Measurements from ENCODE around the gene GRID2. TPM values are rescaled to one million over a fixed set of nuclear protein-coding genes. Genes with fewer than 3 reads are reported as not detected.

Gene GRID2
- total RNA-seq, 3 donors from 2014 or later = under 0.01 TPM

- Histone ChIP-seq H3K27ac (no peak overlapping the region), H3K36me3 (no peaks in the 10 kb centered on the region), H3K27me3 (no peaks in the 10 kb centered on the region), H3K4me1 (no peaks in the 10 kb centered on the region), H3K9me3 (peaks cover 0 to 5% of the 10 kb centered on the region in 2 donors), H3K4me3 (no peak overlapping the region)
- intact Hi-C loops (cut with DNase I; ENCODE audit: low total_unique reads) = no loop called here
- TF ChIP-seq POLR2A (IDR thresholded peaks at IDR 0.05) (no peak), POLR2AphosphoS5 (IDR thresholded peaks at IDR 0.05) (no peak)
- TF ChIP-seq, protein P1, sequence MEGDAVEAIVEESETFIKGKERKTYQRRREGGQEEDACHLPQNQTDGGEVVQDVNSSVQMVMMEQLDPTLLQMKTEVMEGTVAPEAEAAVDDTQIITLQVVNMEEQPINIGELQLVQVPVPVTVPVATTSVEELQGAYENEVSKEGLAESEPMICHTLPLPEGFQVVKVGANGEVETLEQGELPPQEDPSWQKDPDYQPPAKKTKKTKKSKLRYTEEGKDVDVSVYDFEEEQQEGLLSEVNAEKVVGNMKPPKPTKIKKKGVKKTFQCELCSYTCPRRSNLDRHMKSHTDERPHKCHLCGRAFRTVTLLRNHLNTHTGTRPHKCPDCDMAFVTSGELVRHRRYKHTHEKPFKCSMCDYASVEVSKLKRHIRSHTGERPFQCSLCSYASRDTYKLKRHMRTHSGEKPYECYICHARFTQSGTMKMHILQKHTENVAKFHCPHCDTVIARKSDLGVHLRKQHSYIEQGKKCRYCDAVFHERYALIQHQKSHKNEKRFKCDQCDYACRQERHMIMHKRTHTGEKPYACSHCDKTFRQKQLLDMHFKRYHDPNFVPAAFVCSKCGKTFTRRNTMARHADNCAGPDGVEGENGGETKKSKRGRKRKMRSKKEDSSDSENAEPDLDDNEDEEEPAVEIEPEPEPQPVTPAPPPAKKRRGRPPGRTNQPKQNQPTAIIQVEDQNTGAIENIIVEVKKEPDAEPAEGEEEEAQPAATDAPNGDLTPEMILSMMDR (IDR thresholded peaks at IDR 0.05) = no peak
- no peak for DNase-seq (ENCODE audit: low spot score in 2 of 2)
These were observed 42.5 kb upstream of the GRID2 start for GRCh38 chr4:92261256-92261655.

DNA sequence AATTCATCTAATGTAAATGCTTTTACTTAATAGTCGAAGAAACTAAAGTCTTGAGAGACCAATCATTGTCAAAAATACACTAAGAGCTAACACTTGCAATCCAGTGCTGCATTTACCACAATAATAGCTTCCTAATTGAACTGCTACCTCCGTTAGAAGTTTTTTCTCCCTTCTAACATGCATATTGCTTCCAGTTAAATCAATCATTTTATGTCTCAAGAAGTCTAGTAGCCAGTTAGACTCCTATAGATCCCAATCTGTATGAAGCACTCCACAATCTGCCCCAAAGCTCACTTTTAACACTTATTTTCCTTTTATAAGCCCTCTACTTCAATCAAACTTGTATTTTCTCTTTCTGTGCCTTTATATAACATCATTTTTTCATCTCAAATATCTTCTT, 41.4 kb upstream of the GRID2 start:
- no peaks in the 10 kb centered on the region for H3K36me3 ChIP-seq
- H3K4me1 ChIP-seq = no peaks in the 10 kb centered on the region
- no peaks in the 10 kb centered on the region for H3K27me3 ChIP-seq
- no peak overlapping the region for H3K4me3 ChIP-seq
- intact Hi-C loops (cut with DNase I; ENCODE audit: low total_unique reads) = no loop called here
- H3K27ac ChIP-seq = no peak overlapping the region
- TF ChIP-seq, protein P1 (IDR thresholded peaks at IDR 0.05) = no peak
- no peak for TF ChIP-seq POLR2A (IDR thresholded peaks at IDR 0.05)
- no peak for TF ChIP-seq POLR2AphosphoS5 (IDR thresholded peaks at IDR 0.05)
- H3K9me3 ChIP-seq = no peaks in the 10 kb centered on the region
- no peak for DNase-seq (ENCODE audit: low spot score in 2 of 2)

GRCh38 chr4:92263010-92263409, 40.8 kb upstream of the GRID2 start:
- H3K36me3 ChIP-seq = no peaks in the 10 kb centered on the region
- H3K9me3 ChIP-seq = no peaks in the 10 kb centered on the region
- no peak overlapping the region for H3K27ac ChIP-seq
- no peaks in the 10 kb centered on the region for H3K4me1 ChIP-seq
- no peak overlapping the region for H3K4me3 ChIP-seq
- no peak for DNase-seq (ENCODE audit: low spot score in 2 of 2)
- H3K27me3 ChIP-seq = no peaks in the 10 kb centered on the region
- TF ChIP-seq, protein P1 (IDR thresholded peaks at IDR 0.05) = no peak
- TF ChIP-seq POLR2A (IDR thresholded peaks at IDR 0.05) (no peak), POLR2AphosphoS5 (IDR thresholded peaks at IDR 0.05) (no peak)
- intact Hi-C loops (cut with DNase I; ENCODE audit: low total_unique reads) = no loop called here

DNA sequence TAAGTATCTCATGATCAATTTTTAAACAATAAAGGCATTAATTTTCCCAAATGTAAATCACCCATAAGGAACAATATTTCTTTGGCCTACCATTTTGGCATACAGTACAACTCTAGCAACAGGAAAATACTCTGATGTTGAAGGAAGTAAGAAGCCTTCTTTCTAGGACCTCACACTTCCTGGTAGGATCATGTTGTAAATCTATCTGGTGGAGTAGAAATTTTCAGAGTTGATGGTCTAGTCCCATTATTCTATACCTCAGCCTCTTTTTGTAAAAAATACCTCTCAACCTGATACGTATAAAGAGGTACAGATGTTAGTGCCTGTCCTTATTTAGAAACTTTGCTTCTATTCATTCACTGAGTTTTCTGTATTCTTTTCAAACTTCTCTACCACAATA, 40.2 kb upstream of the GRID2 start:
- Histone ChIP-seq H3K27me3 (no peaks in the 10 kb centered on the region), H3K27ac (no peak overlapping the region), H3K4me1 (no peaks in the 10 kb centered on the region), H3K4me3 (no peak overlapping the region), H3K36me3 (no peaks in the 10 kb centered on the region), H3K9me3 (no peaks in the 10 kb centered on the region)
- TF ChIP-seq, protein P1 (IDR thresholded peaks at IDR 0.05) = no peak
- TF ChIP-seq POLR2A (IDR thresholded peaks at IDR 0.05) (no peak), POLR2AphosphoS5 (IDR thresholded peaks at IDR 0.05) (no peak)
- intact Hi-C loops (cut with DNase I; ENCODE audit: low total_unique reads) = no loop called here
- no peak for DNase-seq (ENCODE audit: low spot score in 2 of 2)

DNA sequence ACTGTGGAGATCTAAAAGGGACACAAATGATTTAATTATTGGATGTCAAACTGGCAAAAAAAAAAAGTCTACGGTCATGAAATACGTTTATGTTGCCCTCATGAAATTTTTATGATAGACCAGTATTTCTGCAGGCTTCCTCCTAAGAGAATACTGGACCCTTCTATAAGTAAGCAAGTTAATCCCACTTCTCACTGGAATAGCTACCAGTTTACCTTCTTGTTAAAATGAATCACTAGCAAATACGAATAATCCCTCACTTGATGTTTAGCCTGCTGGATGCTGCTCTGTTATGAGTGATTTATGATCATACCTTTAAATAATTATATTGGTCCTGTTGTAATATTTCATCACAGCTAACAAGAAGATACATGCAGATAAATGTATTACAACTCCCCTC, 39.6 kb upstream of the GRID2 start:
- intact Hi-C loops (cut with DNase I; ENCODE audit: low total_unique reads) = no loop called here
- Histone ChIP-seq H3K27ac (no peak overlapping the region), H3K36me3 (no peaks in the 10 kb centered on the region), H3K4me3 (no peak overlapping the region), H3K4me1 (no peaks in the 10 kb centered on the region), H3K9me3 (no peaks in the 10 kb centered on the region), H3K27me3 (no peaks in the 10 kb centered on the region)
- TF ChIP-seq POLR2A (IDR thresholded peaks at IDR 0.05) = no peak
- TF ChIP-seq, protein P1 (IDR thresholded peaks at IDR 0.05) = no peak
- no peak for TF ChIP-seq POLR2AphosphoS5 (IDR thresholded peaks at IDR 0.05)
- DNase-seq (ENCODE audit: low spot score in 2 of 2) = no peak

Data from breast epithelium (tissue), 4 donors.